Gastroesophageal sphincter (tissue), 4 donors: ENCODE measurements around the gene TMEM255B. TPM values are rescaled to one million over a fixed set of nuclear protein-coding genes. Genes with fewer than 3 reads are reported as not detected.
"Not testable (repeated sequence)": the region's sequence is repeated elsewhere in the genome, so short reads cannot be mapped to it uniquely, and the experiment has no call there.

Experiments
- ATAC-seq: fragments of 150-250 bp; one replicate; pipeline ENCODE4 v1.9.1; 2016; ENCODE audit warnings: mild to moderate bottlenecking, moderate library complexity
- H3K27ac ChIP-seq, 4 donors: fragments of 200-600 bp; sonication (generic) in 3 of 4; 1 replicate in 3 of 4; 2 replicates in 1 of 4; pipeline ENCODE4 v1.5.1; 2016 to 2019
- H3K27me3 ChIP-seq: fragments of 200-600 bp; sonication (generic); one replicate; pipeline ENCODE4 v1.5.1; 2019
- H3K36me3 ChIP-seq, 2 donors: fragments of 200-600 bp; sonication (generic); one replicate each; pipeline ENCODE4 v1.5.1; 2019; ENCODE audit warnings: control low read depth in 1 of 2
- H3K4me1 ChIP-seq, 3 donors: fragments of 200-600 bp; sonication (generic); 1 replicate in 2 of 3; 2 replicates in 1 of 3; pipeline ENCODE4 v1.5.1; 2016 to 2019; ENCODE audit warnings: control low read depth in 2 of 3
- H3K4me3 ChIP-seq, 2 donors: fragments of 200-600 bp; sonication (generic); one replicate each; pipeline ENCODE4 v1.5.1; 2019; ENCODE audit warnings: mild to moderate bottlenecking in 1 of 2, moderate library complexity in 1 of 2
- H3K9me3 ChIP-seq, 3 donors: fragments of 200-600 bp; sonication (generic); one replicate each; pipeline ENCODE4 v1.5.1; 2017 to 2019; ENCODE audit warnings: control low read depth in 2 of 3
- CTCF ChIP-seq, 4 experiments: fragments of 200-600 bp in 2 of 4; fragments of 450-650 bp in 2 of 4; sonication (generic) in 1 of 4; IDR thresholded peaks; one replicate each; pipeline ENCODE4 v1.5.1; 2017 to 2019; ENCODE audit warnings: antibody characterized with exemption in 4 of 4, mild to moderate bottlenecking in 2 of 4, moderate library complexity in 2 of 4
- EP300 ChIP-seq: sonication (generic); formaldehyde crosslinking; IDR thresholded peaks from one replicate; pipeline ENCODE4 v1.6.1; 2017; ENCODE audit warnings: antibody characterized with exemption, mild to moderate bottlenecking
- POLR2A ChIP-seq, 2 donors: fragments of 450-650 bp; IDR thresholded peaks; one replicate each; pipeline ENCODE4 v1.6.1; 2017; ENCODE audit warnings: antibody characterized with exemption in 2 of 2, mild to moderate bottlenecking in 2 of 2, moderate library complexity in 1 of 2
- POLR2AphosphoS5 ChIP-seq: sonication (generic); formaldehyde crosslinking; IDR thresholded peaks from one replicate; pipeline ENCODE4 v1.6.1; 2017; ENCODE audit warnings: antibody characterized with exemption
- WGBS, 2 donors: methylation state at CpG; one replicate each; pipeline ENCODE4 v1.1.5; 2018; ENCODE audit warnings: low coverage in 1 of 2; 5-methylcytosine and 5-hydroxymethylcytosine counted together
- total RNA-seq, 4 donors: library from RNA; depleted of rRNA; stranded (reverse); fragments of >200 nt; gene quantifications; one replicate each; pipeline ENCODE4 v1.1.0, GENCODE V29; 2016

The TMEM255B gene
- total RNA-seq, 4 donors from 2014 or later = 4.9 to 13.2 (median 7.8) TPM

- H3K36me3 ChIP-seq = peaks cover 0 to 86% of the 10 kb centered on the region in 2 donors
- WGBS, 2 donors = 98 to 100% methylated on average over 2 to 7 of the region's 20 CpGs
These were observed 69.3 kb downstream of the TMEM255B start for GRCh38 chr13:113828282-113828825.

GRCh38 chr13:113830426-113830950 lies 71.5 kb downstream of the TMEM255B start:
- H3K9me3 ChIP-seq, ATAC-seq, H3K27me3 ChIP-seq, H3K4me3 ChIP-seq, H3K4me1 ChIP-seq: not testable (repeated sequence)
- WGBS, 2 donors = 64% methylated on average over 5 of the region's 22 CpGs; no CpG with 5 or more reads in 1 of the 2 donors
- H3K27ac ChIP-seq = peak overlapping the region in 1 of 4 donors; percentile 19
- peaks cover 0 to 88% of the 10 kb centered on the region in 2 donors for H3K36me3 ChIP-seq

More at GRCh38 chr13:113828282-113828825, 69.3 kb downstream of the TMEM255B start:
- Histone ChIP-seq H3K27me3 (no peaks in the 10 kb centered on the region), H3K27ac (no peak overlapping the region), H3K4me3 (no peak overlapping the region), H3K9me3 (no peaks in the 10 kb centered on the region), H3K4me1 (no peaks in the 10 kb centered on the region)
- no peak for TF ChIP-seq POLR2AphosphoS5
- no peak for TF ChIP-seq EP300
- TF ChIP-seq POLR2A (IDR thresholded peaks at IDR 0.05) = no peak
- no peak for TF ChIP-seq CTCF (IDR thresholded peaks at IDR 0.05)
- ATAC-seq = no peak

DNA sequence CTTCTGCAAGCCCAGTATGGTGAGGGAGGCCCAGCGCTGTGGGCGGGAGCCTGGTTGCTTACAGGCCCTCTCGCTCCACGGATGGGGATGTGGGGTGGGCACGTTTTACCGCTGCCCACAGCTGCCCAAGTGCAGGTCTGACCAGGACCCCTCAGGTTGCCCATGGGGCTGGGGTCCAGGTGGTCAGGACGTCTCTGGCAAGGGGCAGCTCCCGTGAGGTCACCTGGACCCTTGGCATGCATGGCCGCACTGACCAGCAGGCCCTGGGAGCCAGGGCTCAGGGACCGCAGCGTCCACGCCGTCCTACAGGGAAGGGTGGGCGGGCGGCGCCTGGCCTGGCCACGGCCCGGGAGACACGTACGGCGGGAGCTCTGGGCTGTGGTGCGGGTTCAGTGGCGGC lies 72.0 kb downstream of the TMEM255B start:
- no peak for TF ChIP-seq EP300
- TF ChIP-seq CTCF (IDR thresholded peaks at IDR 0.05) = no peak
- no peak for TF ChIP-seq POLR2A (IDR thresholded peaks at IDR 0.05)
- no peak for TF ChIP-seq POLR2AphosphoS5
- Histone ChIP-seq H3K27me3 (no peaks in the 10 kb centered on the region), H3K27ac (peak overlapping the region in 1 of 4 donors; percentile 55), H3K36me3 (peaks cover 0 to 85% of the 10 kb centered on the region in 2 donors), H3K9me3 (no peaks in the 10 kb centered on the region), H3K4me1 (peaks cover 0 to 8% (median 0%) of the 10 kb centered on the region in 3 donors), H3K4me3 (no peak overlapping the region)
- ATAC-seq = no peak
- no CpG with 5 or more reads among the region's 23 CpGs for WGBS, 2 donors

GRCh38 chr13:113832205-113832604 lies 73.2 kb downstream of the TMEM255B start:
- WGBS, 2 donors = 87% methylated on average over 3 of the region's 19 CpGs; no CpG with 5 or more reads in 1 of the 2 donors
- Histone ChIP-seq H3K36me3 (peaks cover 0 to 74% of the 10 kb centered on the region in 2 donors), H3K4me1 (peaks cover 0 to 14% (median 5%) of the 10 kb centered on the region in 3 donors), H3K4me3 (no peak overlapping the region), H3K9me3 (no peaks in the 10 kb centered on the region), H3K27me3 (no peaks in the 10 kb centered on the region), H3K27ac (peak overlapping the region in 2 of 4 donors; percentile 43 to 91)
- ATAC-seq = no peak
- no peak for TF ChIP-seq CTCF (IDR thresholded peaks at IDR 0.05)

GRCh38 chr13:113832631-113833030 lies 73.6 kb downstream of the TMEM255B start:
- Histone ChIP-seq H3K9me3 (no peaks in the 10 kb centered on the region), H3K4me3 (no peak overlapping the region), H3K36me3 (peaks cover 0 to 70% of the 10 kb centered on the region in 2 donors), H3K4me1 (peaks cover 3 to 19% (median 10%) of the 10 kb centered on the region in 3 donors), H3K27ac (peak overlapping the region in 2 of 4 donors; percentile 43 to 91), H3K27me3 (no peaks in the 10 kb centered on the region)
- ATAC-seq = no peak
- TF ChIP-seq POLR2AphosphoS5 = no peak
- TF ChIP-seq POLR2A (IDR thresholded peaks at IDR 0.05) = no peak
- TF ChIP-seq CTCF (IDR thresholded peaks at IDR 0.05) = no peak
- no peak for TF ChIP-seq EP300
- WGBS, 2 donors = 97% methylated on average over 13 of the region's 23 CpGs; no CpG with 5 or more reads in 1 of the 2 donors
